ENCODE results near the gene LMNA. TPM values are rescaled to one million over a fixed set of nuclear protein-coding genes. Genes with fewer than 3 reads are reported as not detected.

Gene LMNA
- polyA plus RNA-seq, 10 donors = 244 to 379 (median 270) TPM

GRCh38 chr1:156136970-156137483, 22.5 kb downstream of the LMNA start:
- no peak for DNase-seq

- no peak for DNase-seq
Observed at GRCh38 chr1:156138458-156138867, 24.0 kb downstream of the LMNA start.

- DNase-seq = peak in 1 of 3 donors; percentile 68
Observed at GRCh38 chr1:156140879-156141707, 26.6 kb downstream of the LMNA start.

- peak in 1 of 3 donors; percentile 45 for DNase-seq
Observed at GRCh38 chr1:156143765-156144489, 29.4 kb downstream of the LMNA start.

- no peak for DNase-seq
Observed at GRCh38 chr1:156144742-156145141, 30.2 kb downstream of the LMNA start.

GRCh38 chr1:156145650-156146019, 31.1 kb downstream of the LMNA start:
- DNase-seq = peak in 1 of 3 donors; percentile 54

GRCh38 chr1:156146020-156146768, 31.7 kb downstream of the LMNA start:
- DNase-seq = peak; percentile 79 to 89 (median 84)

GRCh38 chr1:156146769-156147405, 32.4 kb downstream of the LMNA start:
- peak in 1 of 3 donors; percentile 49 for DNase-seq

- no peak for DNase-seq
Observed at GRCh38 chr1:156148216-156148615, 33.7 kb downstream of the LMNA start.

GRCh38 chr1:156149374-156150332, 35.1 kb downstream of the LMNA start:
- peak in 1 of 3 donors; percentile 5 for DNase-seq

- DNase-seq = no peak
Observed at GRCh38 chr1:156150333-156151011, 36.0 kb downstream of the LMNA start.

- DNase-seq = no peak
Observed at GRCh38 chr1:156151093-156151688, 36.7 kb downstream of the LMNA start.

- DNase-seq = no peak
Observed at GRCh38 chr1:156152628-156153027, 38.1 kb downstream of the LMNA start.

- DNase-seq = no peak
Observed at GRCh38 chr1:156153362-156153761, 38.9 kb downstream of the LMNA start, which contains the start of gene SEMA4A. SEMA4A (plus strand) TSS chr1:156153585; CDS start chr1:156154579, 994 bp downstream.

- DNase-seq = no peak
Observed at GRCh38 chr1:156154317-156154749, 39.8 kb downstream of the LMNA start.

GRCh38 chr1:156155756-156156510, 41.4 kb downstream of the LMNA start:
- DNase-seq = no peak

GRCh38 chr1:156157506-156157905, 43.0 kb downstream of the LMNA start:
- no peak for DNase-seq

GRCh38 chr1:156157966-156158365, 43.5 kb downstream of the LMNA start:
- no peak for DNase-seq

All from muscle of back (tissue), 11 donors.